GM18907 (cell line): ENCODE data around the gene UPF2.

ENCODE experiments used
- ATAC-seq: cut with Tn5 transposase; IDR thresholded peaks from one replicate; pipeline ENCODE4 v1.9.1; 2021; ENCODE audit warnings: mild to moderate bottlenecking, moderate library complexity; ENCODE audit not compliant: unreplicated experiment

UPF2 gene

DNA sequence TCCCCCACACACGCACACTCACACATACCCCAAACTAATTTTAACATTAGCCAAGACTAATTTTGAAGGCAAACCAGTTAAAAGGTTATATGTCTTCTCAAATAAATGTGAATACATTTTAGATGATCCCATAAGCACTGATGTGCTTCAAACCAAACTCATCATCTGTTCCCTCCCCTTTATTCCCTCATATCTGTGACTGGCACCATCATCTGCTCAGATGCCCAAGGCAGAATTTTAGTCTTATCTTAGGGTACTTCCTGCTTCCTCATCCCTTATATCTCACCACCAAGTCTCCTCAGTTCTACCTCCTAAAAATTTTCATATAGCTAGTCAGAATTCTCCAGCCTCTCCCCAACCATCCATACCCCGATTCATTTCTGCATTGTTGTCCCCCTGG lies 80.4 kb downstream of the UPF2 start:
- ATAC-seq: no peak

DNA sequence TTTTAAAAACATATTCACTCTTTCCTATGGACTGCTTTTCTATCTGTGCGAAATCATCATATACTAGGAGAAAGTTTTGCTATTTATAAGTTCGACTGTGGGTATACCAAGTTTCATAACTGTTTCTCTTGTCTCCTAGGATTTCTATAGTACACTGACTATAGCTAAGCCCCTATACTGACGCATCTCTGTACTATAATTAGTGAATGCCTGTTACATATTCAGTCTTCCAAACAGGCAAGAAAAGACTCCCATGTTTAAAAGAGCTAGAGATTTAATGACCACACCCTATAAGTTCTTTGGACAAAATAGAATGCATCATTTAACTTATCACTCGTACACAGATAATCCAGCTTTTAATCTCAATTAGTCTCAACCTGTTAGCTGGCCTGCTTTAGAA lies 80.8 kb downstream of the UPF2 start:
- ATAC-seq: no peak

DNA sequence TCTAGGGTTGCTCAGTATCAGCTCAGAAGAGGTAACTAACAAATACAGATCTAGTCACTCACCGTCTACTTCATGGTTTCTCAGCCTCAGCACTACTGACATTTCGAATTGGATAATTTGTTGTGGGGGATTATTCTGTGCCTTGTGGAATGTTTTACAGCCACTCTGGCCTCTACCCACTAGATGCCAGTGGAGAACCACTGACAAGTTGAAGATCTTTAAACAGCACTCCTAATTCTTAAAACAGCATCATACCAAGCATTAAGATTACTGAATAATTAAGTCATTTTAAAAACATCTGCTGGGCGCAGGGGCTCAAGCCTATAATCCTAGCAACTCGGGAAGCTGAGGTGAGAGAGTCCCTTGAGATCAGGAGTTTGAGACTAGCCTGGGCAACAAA lies 82.6 kb downstream of the UPF2 start:
- ATAC-seq: no peak

DNA sequence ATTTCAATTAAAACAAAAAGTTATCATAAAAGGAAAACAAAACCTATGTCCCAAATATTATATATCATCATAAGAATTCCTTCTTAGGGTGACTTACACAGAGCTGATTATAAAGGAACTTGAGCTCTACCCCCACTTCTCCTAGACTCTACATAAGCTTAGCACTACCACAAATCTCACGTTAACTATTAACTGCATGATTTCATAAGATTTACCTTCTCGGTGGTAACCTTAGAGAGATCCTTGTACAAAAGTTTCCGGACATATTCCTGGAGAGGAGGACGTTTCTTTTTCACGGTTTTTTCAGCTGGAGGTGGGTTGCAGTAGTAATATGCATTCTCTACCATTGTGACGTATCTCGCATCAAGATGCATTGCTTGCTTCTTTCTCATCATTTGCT lies 83.7 kb downstream of the UPF2 start:
- no peak for ATAC-seq

DNA sequence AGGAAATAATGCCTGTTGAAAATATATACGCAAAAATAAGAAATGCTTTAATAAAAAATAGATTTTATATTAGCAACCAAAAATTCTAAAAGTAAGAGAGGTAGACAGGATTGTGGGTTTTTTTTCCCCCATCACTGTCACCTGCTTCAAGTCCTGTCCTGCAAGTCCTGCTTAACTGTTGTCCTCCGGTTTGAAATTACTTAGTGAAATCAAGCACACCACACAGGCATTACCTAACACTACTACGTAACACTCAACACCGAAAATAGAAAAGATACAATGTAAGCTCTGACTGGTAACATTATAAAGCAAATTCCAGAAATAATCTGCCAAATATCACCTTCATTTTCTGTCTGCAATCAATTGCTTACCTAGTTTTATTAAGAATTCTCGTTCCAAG lies 90.9 kb downstream of the UPF2 start:
- ATAC-seq: no peak

DNA sequence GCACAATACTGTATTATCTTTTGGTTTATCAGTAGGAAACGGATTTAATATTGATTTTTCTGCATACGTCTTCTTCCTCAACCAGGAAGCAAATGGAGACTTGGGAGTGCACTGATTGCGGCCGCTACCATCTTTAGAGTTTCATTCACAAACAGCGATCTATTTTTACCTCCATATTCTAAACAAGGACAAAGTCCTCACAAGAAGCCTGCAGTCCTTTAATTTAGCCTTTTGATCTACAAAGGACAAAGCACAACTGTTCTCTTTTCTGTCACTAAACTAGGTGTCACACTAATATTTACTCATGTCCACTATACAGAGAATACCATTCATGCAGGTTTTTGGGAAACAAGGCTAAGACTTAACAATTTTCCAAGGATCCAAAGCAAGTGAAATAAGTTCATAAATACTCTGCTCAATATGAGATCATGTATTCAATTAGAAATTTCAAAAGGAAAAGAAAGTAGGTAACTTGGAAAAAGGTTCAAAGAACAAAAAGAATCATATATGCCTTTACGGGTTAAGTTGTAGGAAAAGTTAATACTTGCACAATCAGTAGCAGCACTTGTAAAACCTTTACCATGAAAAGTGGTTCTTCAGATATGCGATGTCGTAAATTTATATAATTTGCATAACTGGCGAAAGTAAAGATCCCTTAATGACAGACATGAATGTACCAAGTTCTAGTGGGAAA lies 92.1 kb downstream of the UPF2 start:
- ATAC-seq: no peak

DNA sequence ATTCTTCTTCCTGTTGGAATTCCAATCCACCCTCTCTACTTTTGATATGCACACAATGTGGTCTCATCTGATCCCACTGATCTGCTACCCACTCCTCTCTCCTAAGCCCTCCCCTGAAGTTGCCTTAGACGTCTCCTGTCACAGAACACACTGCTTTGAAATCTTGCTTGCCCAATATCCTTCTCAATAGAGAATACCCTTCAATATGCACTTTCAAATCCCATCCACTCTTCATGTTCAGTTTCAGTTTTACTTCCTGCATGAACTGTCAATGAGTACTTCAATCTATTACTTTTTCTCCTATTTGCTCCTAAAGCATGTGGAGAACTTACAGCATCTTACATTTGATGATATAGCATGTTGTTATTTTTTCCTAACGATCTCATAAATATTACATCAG lies 93.5 kb downstream of the UPF2 start:
- ATAC-seq: no peak

DNA sequence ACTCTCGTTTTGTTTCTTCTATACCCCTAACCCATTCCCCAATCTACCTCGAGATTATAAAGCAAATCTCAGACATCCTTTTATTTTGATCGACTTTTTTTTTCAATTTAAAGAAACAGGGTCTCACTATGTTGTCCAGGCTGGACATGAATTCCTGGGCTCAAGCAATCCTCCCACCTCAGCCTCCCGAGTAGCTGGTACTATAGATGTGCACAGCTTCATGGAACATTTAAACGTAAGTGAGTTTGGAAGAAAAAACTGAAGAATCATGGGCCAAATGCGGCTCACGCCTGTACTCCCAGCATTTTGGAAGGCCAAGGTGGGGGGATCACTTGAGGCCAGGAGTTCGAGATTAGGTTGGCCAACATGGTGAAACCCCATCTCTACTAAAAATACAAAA lies 96.0 kb downstream of the UPF2 start:
- no peak for ATAC-seq

DNA sequence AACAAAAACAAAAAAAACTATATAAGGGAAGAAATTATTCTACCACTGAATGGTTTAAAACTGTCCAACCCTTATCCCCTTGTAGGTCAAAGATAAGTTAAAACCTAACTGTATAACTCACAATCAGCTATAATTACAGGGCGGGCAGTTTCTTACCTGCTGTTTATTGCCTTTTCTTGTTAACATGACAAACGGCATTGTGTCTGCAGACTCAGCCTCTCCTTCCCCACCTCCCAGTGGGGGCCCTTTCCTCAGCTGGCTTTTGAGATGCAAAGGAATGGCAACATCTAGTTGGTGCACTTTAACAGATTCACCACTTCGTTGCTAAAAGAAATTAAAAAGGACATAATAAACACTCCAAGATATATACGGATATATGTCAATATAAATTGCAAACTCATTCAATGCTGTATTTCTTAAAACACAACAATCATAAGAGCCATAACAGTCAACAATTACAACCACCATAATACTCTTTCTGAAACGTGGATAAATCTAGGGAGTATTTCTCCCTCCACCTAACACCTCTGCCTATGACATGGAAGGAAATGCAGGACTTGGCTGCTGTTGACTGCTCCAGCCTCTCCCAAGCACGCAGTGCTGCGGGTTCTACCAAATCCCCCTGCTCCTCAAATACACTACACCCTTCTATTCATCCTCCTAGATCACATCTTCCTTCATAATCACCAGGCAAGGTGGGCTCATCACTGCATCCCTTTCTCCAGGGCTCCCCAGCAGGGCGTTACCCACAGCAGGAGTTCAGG lies 106.0 kb downstream of the UPF2 start:
- ATAC-seq: no peak

DNA sequence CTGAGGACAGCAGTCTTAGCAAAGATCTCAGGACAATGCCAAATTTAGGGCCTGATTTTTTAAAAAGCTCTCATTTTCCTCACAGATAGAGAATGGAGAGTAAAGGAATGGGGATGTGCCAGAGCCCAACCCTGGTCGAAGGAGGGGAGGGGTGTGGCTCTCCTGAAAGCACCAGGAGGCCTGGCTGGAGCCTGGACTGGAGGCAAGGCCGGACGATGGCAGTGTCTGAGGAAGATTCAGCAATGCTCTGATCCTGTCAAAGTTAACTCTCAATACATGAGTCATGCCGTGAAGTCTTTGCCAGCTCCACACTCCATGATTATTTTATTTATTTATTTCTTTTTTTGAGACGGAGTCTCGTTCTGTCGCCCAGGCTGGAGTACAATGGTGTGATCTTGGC lies 108.3 kb downstream of the UPF2 start:
- ATAC-seq: no peak

DNA sequence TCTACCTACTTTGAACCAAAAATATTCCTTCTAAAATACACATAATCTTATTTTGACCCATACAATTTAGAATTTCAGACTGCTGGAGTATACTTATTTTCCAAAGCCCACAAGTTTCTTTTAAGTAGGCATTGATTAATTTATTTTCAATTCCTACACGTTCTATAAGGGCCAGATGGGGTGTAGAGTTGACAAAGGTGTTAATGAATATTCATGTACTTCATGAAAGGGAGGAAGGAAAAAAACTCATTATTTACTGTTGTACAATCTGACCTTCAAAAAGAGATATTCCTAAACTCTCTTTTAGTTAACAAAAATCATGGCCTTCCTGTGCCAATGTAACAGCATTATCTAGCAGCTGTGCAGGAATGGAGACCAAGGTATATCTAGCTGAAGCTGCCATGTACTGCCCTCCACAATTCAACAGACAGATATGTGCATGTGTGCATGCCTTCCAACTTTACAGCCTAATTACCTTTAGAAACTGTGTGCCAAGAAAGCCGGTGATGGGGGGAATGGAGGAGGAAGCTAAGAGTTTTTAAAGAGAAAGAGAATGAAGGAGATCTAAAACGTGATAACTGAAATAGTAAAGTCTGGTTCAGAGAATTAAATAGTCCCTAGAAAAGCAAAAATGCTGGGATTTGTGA lies 108.9 kb downstream of the UPF2 start:
- ATAC-seq: no peak

DNA sequence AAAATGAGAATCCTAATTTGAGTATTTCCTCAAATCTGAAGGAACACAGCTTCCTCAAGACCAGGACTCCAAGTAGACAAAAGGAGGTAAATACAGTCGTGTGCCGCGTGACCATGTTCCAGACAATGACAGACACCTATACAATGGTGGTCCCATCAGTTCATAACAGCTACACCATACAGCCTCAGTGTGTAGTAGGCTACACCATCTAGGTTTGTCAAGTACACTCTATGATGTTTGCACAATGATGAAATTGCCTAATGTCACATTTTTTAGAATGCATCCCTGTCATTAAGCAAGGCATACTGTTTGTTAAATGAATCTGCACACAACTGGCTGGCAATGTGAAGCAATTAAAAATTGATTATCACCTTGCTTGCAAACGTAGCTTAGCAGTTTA lies 111.6 kb downstream of the UPF2 start:
- no peak for ATAC-seq

DNA sequence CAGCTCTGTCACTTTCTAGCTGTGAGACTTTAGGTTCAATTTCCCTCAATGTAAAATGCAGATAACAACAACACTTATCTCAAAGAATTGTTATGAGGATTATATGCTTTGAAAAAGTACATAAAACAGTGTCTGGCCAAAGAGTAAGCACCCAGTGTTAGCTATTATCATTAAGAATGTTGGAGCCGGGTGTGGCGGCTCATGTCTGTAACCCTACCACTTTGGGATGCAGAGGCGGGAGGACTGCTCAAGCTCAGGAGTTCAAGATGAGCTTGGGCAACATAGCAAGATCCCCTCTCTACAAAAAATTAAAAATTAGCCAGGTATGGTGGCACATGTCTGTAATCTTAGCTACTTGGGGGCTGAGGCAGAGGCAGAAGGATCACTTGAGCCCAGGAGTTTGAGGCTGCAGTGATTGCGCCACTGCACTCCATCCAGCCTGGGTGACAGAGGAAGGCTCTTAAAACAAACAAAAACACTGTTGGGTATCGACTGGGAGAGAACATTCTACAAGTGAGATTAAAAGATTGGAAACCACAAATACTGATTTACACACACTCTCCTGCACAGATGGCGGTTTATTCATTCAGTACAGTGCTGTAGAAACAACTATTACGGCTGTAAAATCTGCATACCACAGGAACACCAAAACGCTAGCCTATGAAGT lies 112.2 kb downstream of the UPF2 start:
- ATAC-seq: no peak

DNA sequence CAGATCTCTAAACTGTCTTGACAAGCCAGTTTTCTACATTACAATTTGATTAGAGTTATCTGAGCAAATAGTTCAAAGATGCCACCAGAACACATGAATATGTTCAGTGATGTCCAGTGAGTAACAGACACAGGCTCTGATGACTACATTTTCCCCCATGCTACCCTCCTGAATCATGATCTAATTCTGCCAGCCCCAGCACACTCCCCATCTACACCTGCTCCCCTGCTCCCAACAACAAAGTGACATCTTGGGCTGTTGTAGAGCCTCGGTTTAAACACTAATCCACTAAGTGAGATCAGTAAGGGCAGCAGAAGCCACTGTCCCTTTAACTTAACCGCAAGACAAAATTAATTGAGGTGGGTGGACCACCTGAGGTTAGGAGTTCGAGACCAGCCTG lies 114.9 kb downstream of the UPF2 start:
- ATAC-seq: no peak

DNA sequence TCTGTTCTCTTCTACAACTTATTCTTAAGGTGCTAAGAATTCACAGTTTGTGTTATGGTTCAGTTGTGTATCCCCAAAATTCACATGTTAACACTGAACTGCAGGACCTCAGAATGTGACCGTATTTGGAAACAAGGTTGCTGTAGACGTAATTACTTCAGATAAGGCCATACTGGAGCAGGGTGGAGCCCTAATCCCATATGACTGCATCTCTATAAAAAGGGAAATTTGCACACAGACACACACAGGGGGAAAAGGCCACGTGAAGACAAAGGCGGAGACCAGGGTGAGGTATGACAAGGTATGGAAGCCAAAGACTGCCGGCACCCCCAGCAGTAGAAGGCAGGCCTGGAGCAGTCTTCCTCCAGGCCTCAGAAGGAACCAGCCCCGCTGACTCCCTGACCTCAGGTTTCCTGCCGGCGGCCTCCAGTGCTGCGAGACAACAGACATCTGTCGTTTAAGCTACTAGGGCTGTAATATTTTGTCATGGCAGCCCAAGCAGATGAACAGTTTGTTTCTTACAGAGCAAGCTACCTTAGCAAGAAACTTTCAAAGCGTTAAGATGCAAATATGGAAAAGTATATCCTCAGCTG lies 120.7 kb downstream of the UPF2 start:
- ATAC-seq: no peak

DNA sequence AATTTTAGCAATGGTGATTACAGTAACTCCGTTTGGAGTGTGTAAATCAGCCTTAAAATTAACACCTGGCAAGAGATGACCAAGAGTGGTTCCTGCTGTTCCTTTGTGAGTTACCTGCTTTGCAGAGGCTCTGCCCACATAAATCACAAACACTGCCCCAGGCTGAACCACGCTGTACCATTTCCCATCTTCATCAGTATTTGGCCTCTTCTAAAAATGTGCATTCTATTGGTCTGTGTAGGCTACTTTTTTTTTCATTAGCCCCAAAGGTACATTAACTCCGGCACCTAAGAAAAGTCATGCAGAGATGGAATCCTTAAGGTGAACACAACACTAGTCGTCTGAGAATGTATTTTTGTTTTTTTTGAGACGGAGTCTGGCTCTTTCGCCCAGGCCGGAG lies 123.3 kb downstream of the UPF2 start:
- ATAC-seq: no peak

DNA sequence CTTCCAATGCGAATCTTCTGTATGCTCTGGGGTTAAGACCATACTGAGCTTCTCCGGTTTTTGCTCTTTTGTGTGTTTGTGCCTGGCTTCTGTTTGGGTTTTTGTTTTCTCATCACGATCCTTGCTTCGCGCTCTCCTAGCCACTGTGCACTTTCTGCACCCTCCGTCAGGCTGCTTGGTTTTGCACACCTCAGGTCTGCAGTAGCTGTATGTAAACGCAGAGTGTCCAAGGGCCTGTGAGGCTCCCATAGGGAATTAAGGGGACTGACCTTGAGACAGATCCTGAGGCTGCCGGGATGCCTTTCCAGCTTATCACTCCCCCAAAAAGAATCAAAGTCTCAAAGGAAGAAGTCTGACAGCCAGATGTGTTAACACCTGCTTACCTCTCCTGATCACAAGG lies 124.2 kb downstream of the UPF2 start:
- no peak for ATAC-seq

DNA sequence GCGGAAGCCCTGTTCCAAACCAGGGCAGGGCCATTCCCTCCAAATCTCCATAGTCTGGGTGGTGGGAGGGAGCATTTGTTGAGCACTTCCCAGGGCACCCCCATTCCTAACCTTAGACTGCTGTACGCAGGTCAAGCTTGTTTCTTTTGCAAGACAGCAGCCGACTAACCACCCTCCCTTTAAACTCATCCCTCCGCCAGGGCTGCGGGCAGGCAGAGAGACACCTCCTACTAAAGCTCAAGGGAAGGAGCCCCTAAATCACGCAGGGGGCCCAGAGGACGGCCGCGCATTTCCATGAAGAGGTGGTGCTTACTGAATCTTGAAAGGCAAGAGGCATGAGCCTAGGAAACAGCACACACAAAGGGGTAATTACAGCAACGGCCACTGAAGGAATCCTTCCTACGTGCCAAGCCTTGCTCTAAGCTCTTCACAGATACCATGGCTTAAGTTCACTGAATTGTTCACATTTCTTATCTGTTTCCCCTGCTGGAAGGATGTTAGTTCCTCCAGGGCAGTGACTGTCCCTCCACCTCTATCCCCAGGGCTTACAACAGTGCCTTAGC lies 129.4 kb downstream of the UPF2 start:
- ATAC-seq: no peak

DNA sequence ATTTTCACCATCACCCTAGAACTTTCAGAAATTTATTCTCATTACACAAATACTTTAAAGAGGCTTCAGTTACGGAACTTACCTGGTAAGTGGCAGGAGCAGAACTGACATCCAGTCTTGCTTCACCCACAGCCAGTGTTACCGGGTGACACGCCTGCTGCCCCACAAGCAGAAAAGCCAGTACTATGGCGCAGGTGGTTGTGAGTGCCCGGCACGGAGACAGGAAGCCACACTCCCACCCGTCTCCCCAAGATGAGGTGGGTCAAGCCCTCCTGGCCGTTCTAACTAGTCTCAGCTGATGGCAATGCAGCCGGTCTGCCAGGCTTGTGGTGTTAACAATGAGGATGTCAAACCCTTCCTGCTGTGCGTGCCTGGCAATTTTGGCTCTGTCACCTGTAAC lies 132.5 kb downstream of the UPF2 start:
- ATAC-seq: no peak

DNA sequence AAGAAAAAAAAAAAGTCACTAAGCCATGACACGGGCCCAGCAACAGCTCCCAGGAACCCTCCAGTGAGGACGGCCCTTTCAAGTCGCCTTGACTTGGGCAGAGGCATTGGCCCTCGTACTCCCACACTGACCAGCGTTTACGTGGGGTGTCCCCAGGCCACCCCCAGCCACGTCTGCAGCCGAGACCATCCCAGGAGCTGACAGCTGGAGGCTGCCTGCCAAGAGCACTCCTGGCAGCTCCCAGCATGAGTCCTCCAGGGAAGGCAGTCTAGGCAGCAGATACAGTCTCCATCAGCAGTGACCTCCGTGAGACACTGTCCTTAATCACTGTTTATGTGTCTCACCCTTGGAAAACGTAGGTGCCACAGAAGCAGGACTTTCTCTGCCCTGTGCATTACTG lies 133.0 kb downstream of the UPF2 start:
- no peak for ATAC-seq

DNA sequence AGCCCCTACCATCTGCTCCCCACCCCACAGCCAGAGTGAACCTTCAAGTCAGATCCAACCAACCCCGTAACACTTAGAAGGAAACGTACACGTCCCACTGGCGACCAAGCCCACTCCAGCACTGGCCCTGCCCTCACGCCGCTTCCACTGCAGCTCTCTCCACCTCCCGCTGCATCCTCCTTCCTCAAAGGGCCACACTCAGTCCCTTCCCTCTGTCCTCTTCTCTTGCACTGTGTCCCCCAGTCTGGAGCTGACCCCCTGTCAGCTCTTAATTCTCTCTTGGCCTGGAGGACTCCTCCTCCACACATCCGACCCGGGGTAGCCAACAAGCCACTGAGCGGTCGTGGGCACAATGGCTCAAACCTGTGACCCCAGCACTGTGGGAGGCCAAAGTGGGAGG lies 133.6 kb downstream of the UPF2 start:
- no peak for ATAC-seq
